ENCODE measurements around the gene CACNA1C. TPM values are rescaled to one million over a fixed set of nuclear protein-coding genes. Genes with fewer than 3 reads are reported as not detected.

Gene CACNA1C
- total RNA-seq, 1 experiment from 2014 or later: 1.1 TPM

- H2AFZ ChIP-seq (ENCODE audit: low read length): no peak overlapping the region
- peaks cover 4 to 10% of the 10 kb centered on the region in 2 experiments for H3K4me1 Mint-ChIP-seq
- H4K91ac ChIP-seq (ENCODE audit: insufficient read length, low read depth, low read length): no peak overlapping the region
- no peak overlapping the region for H3K4me3 Mint-ChIP-seq
- no peak overlapping the region for H3T11ph ChIP-seq (ENCODE audit: low read length)
- H3K79me1 ChIP-seq (ENCODE audit: insufficient read depth, low read depth, low read length, poor library complexity, severe bottlenecking): no peaks in the 10 kb centered on the region
- H3K79me2 ChIP-seq (ENCODE audit: insufficient read depth, low read length): no peaks in the 10 kb centered on the region
- no peak overlapping the region for H4K8ac ChIP-seq (replicated peaks; ENCODE audit: insufficient read length, low read depth, low read length)
- DNase-seq: no peak
- no peaks in the 10 kb centered on the region; the same call in none of the 2 replicates for H3K27me3 Mint-ChIP-seq (ENCODE audit: low read depth)
- no peak overlapping the region for H2BK20ac ChIP-seq (ENCODE audit: low read depth, low read length, poor library complexity, severe bottlenecking)
- H3K9me3 ChIP-seq (ENCODE audit: control insufficient read depth, low read depth, low read length): no peaks in the 10 kb centered on the region
- no peaks in the 10 kb centered on the region for H3K9me3 Mint-ChIP-seq
- no peak overlapping the region for H3K9ac ChIP-seq (ENCODE audit: extremely low read depth, insufficient read length, low read length)
- H3K36me3 Mint-ChIP-seq (ENCODE audit: insufficient read depth in 1 of 3, low read depth in 3 of 3): no peaks in the 10 kb centered on the region
- no peak overlapping the region for H2BK15ac ChIP-seq (ENCODE audit: low read depth, low read length)
- H2BK12ac ChIP-seq (ENCODE audit: insufficient read length, low read depth, low read length): no peak overlapping the region
- no peaks in the 10 kb centered on the region for H3K4me1 ChIP-seq (ENCODE audit: insufficient read depth, low read length)
- no peak overlapping the region for H2AK5ac ChIP-seq (ENCODE audit: insufficient read length, low read length)
- H3K4ac ChIP-seq (ENCODE audit: low read depth, low read length): no peak overlapping the region
- H3K23ac ChIP-seq (ENCODE audit: insufficient read length, low read depth, low read length): no peak overlapping the region
- H3K27ac ChIP-seq (ENCODE audit: insufficient read length, low read depth, low read length): no peak overlapping the region
- no peak overlapping the region for H3K56ac ChIP-seq (ENCODE audit: insufficient read length, low read depth, low read length)
- H2BK5ac ChIP-seq (ENCODE audit: insufficient read length, low read length): no peak overlapping the region
- H3K14ac ChIP-seq (ENCODE audit: insufficient read depth, low read length): no peak overlapping the region
- no peak overlapping the region for H3K18ac ChIP-seq (ENCODE audit: insufficient read length, low read depth, low read length)
- no peak overlapping the region for H4K5ac ChIP-seq (ENCODE audit: insufficient read length, low read depth, low read length)
- no peaks in the 10 kb centered on the region for H4K20me1 ChIP-seq (ENCODE audit: control insufficient read depth, insufficient read depth, insufficient read length)
- no peaks in the 10 kb centered on the region for H3K23me2 ChIP-seq (ENCODE audit: insufficient read length, low read depth, low read length, poor library complexity, severe bottlenecking)
- WGBS (ENCODE audit: extremely low coverage, insufficient read length, low lambda C conversion rate): no CpG with 5 or more reads among the region's 15 CpGs
- H3K27ac Mint-ChIP-seq: no peak overlapping the region
- no peak for TF ChIP-seq CTCF (conservative IDR thresholded peaks at IDR 0.05)
- H3K4me2 ChIP-seq (ENCODE audit: insufficient read depth, insufficient read length, low read length): no peak overlapping the region
- H2BK120ac ChIP-seq (ENCODE audit: low read depth, low read length, poor library complexity, severe bottlenecking): no peak overlapping the region
- H3K27me3 ChIP-seq (ENCODE audit: insufficient read depth, low read length): no peaks in the 10 kb centered on the region
Measured at GRCh38 chr12:2504577-2504976, 451.8 kb downstream of the CACNA1C start.

All from H9 (cell line).